HEK293T (cell line): ENCODE measurements around the gene RIMBP2.

ENCODE experiments used
- CTCF ChIA-PET: fragments of 350-600 bp; formaldehyde crosslinking; extraction: SDS; loops from one replicate; lab custom pipeline; 2021; ENCODE audit warnings: antibody characterized with exemption, inconsistent platforms; lab: Yijun Ruan, JAX
- POLR2A ChIA-PET: fragments of 350-600 bp; formaldehyde crosslinking; extraction: SDS; loops from one replicate; lab custom pipeline; 2020; ENCODE audit warnings: antibody characterized with exemption, inconsistent platforms; lab: Yijun Ruan, JAX
- DNase-seq: peaks from one replicate; pipeline ENCODE4 v3.0.0; 2012; ENCODE audit warnings: mixed read lengths; ENCODE audit errors: extremely low spot score
- ARNT ChIP-seq: fragments of 450-650 bp; IDR thresholded peaks from 2 replicates; pipeline ENCODE4 v1.6.1; 2017; ENCODE audit warnings: mild to moderate bottlenecking
- BHLHE40 ChIP-seq: fragments of 450-650 bp; IDR thresholded peaks from 2 replicates; pipeline ENCODE4 v1.6.1; 2016; ENCODE audit warnings: mild to moderate bottlenecking, moderate library complexity, borderline replicate concordance
- CTBP1 ChIP-seq: fragments of 450-650 bp; IDR thresholded peaks from 2 replicates; pipeline ENCODE4 v1.6.1; 2016; ENCODE audit warnings: borderline replicate concordance
- ELF4 ChIP-seq: fragments of 450-650 bp; IDR thresholded peaks from 2 replicates; pipeline ENCODE4 v1.6.1; 2017; ENCODE audit warnings: antibody characterized with exemption
- FOXA1 ChIP-seq: fragments of 450-650 bp; IDR thresholded peaks from 2 replicates; pipeline ENCODE4 v1.6.1; 2016; ENCODE audit warnings: mild to moderate bottlenecking
- FOXK2 ChIP-seq: fragments of 450-650 bp; IDR thresholded peaks from 2 replicates; pipeline ENCODE4 v1.6.1; 2016; ENCODE audit warnings: mild to moderate bottlenecking
- FOXM1 ChIP-seq: fragments of 450-650 bp; IDR thresholded peaks from 2 replicates; pipeline ENCODE4 v1.6.1; 2017; ENCODE audit warnings: mild to moderate bottlenecking, borderline replicate concordance
- HDGF ChIP-seq: fragments of 450-650 bp; IDR thresholded peaks from 2 replicates; pipeline ENCODE4 v1.6.1; 2017; ENCODE audit warnings: antibody characterized with exemption, borderline replicate concordance
- L3MBTL2 ChIP-seq: fragments of 450-650 bp; conservative IDR thresholded peaks from 2 replicates; pipeline ENCODE4 v1.6.1; 2016; ENCODE audit warnings: mild to moderate bottlenecking
- LEF1 ChIP-seq: fragments of 450-650 bp; IDR thresholded peaks from 2 replicates; pipeline ENCODE4 v1.6.1; 2017; ENCODE audit warnings: mild to moderate bottlenecking, borderline replicate concordance
- NFRKB ChIP-seq: fragments of 450-650 bp; IDR thresholded peaks from 2 replicates; pipeline ENCODE4 v1.6.1; 2016; ENCODE audit warnings: mild to moderate bottlenecking, moderate library complexity
- SP1 ChIP-seq: fragments of 450-650 bp; IDR thresholded peaks from 2 replicates; pipeline ENCODE4 v1.6.1; 2017
- SUZ12 ChIP-seq: fragments of 450-650 bp; IDR thresholded peaks from 2 replicates; pipeline ENCODE4 v1.6.1; 2016; ENCODE audit warnings: mild to moderate bottlenecking
- TARDBP ChIP-seq: fragments of 450-650 bp; IDR thresholded peaks from 2 replicates; pipeline ENCODE4 v1.6.1; 2016
- ZNF384 ChIP-seq: fragments of 450-650 bp; IDR thresholded peaks from 2 replicates; pipeline ENCODE4 v1.6.1; 2016
- TF ChIP-seq, protein P1 (sequence below): fragments of 450-650 bp; IDR thresholded peaks from 2 replicates; pipeline ENCODE4 v1.6.1; 2016

RIMBP2 gene

DNA sequence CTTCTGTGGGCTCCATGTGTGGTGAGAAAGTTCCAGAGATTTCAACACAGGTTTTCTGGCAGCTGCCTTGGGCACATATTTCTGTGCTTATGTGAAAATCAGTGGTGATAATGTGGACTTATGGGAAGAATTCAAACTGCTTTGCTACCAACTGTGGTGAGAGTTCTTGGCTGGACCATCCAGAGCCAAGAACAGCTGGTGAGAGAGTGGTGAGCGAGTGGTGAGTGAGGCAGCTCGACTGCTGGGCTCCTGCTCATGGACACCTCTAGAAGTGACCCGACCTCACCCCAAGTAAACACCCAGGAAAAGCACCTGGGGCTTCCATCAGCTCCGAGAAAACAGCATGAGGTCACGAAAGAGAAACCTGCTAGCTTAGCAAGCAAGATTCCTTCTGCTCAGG lies 272.0 kb downstream of the RIMBP2 start:
- ChIA-PET CTCF (interaction anchor here (0.5 kb wide), 1 partner anchor 339 kb away, joined by 3 read pairs; no protein-coding TSS in a partner anchor), POLR2A (no interaction called here)
- TF ChIP-seq BHLHE40 (no peak), LEF1 (no peak), ELF4 (no peak), HDGF (no peak), TARDBP (no peak), FOXK2 (no peak), FOXM1 (no peak), SP1 (no peak), NFRKB (no peak), CTBP1 (no peak), ZNF384 (no peak), ARNT (no peak), FOXA1 (no peak)
- TF ChIP-seq, protein P1, sequence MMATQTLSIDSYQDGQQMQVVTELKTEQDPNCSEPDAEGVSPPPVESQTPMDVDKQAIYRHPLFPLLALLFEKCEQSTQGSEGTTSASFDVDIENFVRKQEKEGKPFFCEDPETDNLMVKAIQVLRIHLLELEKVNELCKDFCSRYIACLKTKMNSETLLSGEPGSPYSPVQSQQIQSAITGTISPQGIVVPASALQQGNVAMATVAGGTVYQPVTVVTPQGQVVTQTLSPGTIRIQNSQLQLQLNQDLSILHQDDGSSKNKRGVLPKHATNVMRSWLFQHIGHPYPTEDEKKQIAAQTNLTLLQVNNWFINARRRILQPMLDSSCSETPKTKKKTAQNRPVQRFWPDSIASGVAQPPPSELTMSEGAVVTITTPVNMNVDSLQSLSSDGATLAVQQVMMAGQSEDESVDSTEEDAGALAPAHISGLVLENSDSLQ: no peak
- no peak for DNase-seq

DNA sequence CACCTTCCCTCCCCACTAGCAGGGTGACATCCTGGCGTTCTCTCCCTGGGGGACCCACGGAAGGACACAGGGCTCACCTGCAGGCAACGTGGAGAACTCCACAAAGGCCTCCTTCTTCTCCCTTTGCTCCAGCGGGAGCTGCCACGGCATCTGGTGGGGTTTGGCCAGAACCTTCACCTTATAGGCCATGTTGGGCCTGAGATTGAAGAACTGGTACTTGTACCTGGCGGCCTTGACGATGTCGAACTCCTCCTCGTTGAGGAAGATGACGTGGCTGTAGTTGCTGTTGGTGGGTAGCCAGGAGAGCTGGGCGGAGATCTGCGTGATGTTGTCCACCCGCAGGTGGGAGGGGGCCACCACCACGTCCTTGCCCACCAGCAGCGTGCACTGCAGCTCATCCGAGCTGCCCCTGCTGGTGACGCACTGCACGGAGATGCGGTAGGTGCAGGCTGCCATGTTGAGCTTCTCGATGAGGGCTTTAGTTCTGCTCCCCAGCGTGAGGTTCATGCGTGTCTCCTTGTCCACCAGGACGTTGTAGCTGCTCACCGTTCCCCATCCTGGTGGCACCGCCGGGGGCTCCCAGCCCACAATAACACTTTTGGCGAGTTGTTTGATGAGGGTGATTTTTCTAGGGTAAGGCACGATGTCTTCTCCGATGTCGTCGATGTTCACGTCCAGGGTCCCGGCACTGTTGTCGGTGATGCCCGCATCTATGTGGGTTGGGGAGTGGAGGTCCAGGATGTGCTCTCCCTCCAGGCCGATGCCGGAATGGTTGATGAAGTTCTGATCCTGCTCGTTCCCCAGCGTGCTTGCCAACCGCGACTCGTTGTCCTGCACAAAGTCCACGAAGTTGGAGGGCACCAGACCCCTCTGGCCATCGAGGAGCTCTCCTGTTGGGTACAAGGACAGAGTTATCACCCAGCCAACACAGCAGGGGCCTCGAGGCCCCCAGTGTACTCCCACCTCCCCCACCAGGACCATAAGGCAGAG lies 274.0 kb downstream of the RIMBP2 start:
- CTCF ChIA-PET: no interaction called here
- TF ChIP-seq FOXM1: no peak
- no peak for TF ChIP-seq L3MBTL2
- no peak for TF ChIP-seq ELF4
- TF ChIP-seq SUZ12: no peak
- no peak for TF ChIP-seq FOXK2
- TF ChIP-seq, protein P1: no peak

DNA sequence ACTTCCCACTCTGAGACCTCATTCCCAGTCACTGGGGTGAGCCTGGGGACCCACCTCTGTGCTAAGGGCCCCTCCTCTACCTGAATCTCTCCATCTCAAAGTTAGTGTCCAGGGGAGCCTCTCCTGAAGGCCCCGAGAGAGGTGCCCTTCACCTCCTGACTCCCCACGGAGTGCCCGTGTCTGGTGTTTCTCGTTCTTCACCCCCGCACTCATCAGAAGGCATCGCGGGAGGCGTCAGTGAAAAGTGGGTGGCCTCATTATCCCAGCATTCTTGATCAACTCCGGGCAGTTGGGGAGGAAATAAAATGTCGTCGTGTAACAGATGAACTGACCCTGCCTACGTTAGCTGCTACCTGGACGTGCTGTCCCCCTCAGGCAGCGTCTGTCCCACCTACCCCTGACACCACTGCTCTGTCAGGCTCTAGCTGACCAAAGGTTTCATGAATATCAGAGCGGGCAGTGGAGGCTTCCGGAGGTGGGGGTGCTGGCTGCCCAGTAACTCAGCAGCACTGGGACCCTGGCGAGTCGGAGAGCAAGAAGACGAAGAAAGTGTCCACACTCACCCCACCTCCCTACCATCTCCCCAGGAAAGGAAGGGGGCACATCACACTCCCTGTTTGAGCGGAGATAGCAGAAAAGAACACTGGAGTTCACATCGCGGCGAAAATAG lies 275.6 kb downstream of the RIMBP2 start:
- POLR2A ChIA-PET: no interaction called here
- no peak for DNase-seq
- CTCF ChIA-PET: no interaction called here
- no peak for TF ChIP-seq NFRKB
- no peak for TF ChIP-seq FOXK2
- TF ChIP-seq, protein P1: no peak
- no peak for TF ChIP-seq HDGF
- no peak for TF ChIP-seq CTBP1

More for the DNA sequence above, 274.0 kb downstream of the RIMBP2 start:
- no peak for DNase-seq
- POLR2A ChIA-PET: no interaction called here

DNA sequence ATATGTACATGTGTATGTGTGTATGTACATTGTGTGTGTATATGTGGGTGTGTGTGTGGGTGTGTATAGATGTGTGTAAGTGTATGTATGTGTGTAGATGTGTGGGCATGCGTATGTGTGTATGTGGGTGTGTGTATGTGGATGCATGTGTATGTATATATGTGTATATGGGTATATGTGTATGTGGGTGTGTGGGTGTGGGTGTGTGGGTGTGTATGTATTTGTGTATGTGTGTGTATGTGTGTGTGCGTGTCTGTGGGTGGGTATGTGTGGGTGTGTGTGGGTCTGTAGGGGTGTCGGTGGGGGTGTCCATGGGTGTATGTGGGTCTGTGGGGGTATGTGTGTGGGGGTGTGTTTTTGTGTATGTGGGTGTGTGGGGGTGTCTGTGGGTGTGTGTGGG lies 276.8 kb downstream of the RIMBP2 start:
- ChIA-PET CTCF (no interaction called here), POLR2A (no interaction called here)
- TF ChIP-seq SP1: no peak
- no peak for TF ChIP-seq ARNT
- TF ChIP-seq LEF1: no peak
- TF ChIP-seq, protein P1: no peak
- no peak for TF ChIP-seq ELF4
- no peak for TF ChIP-seq FOXK2
- TF ChIP-seq SUZ12: no peak
- no peak for TF ChIP-seq L3MBTL2
- TF ChIP-seq HDGF: no peak
- TF ChIP-seq ZNF384: no peak
- TF ChIP-seq TARDBP: no peak
- TF ChIP-seq CTBP1: no peak
- no peak for TF ChIP-seq NFRKB
- TF ChIP-seq BHLHE40: no peak
- no peak for TF ChIP-seq FOXM1
- TF ChIP-seq FOXA1: no peak
- no peak for DNase-seq

DNA sequence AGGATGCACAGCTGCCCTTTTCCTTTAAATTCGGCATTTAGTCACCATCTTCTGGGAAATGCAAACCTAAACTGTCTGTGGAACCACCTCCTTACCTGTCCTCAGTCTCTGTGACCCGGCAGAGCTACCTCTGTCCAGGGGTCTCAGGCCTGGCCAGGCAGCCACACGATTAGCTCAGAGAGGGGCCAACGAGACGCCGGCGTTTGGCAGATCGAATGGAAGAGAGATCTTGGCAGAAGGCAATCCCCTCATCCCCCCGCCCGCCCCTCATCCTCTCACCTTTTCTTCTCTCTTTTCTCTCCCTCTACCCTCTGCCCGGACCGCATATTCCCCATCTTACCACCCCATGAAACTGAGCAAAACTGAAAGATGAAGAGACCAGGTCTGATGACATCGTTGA lies 277.4 kb downstream of the RIMBP2 start:
- no peak for DNase-seq
- TF ChIP-seq TARDBP (no peak), SUZ12 (no peak), ARNT (no peak), LEF1 (no peak), CTBP1 (no peak), FOXA1 (no peak), NFRKB (no peak), ELF4 (no peak)
- ChIA-PET CTCF (no interaction called here), POLR2A (no interaction called here)

DNA sequence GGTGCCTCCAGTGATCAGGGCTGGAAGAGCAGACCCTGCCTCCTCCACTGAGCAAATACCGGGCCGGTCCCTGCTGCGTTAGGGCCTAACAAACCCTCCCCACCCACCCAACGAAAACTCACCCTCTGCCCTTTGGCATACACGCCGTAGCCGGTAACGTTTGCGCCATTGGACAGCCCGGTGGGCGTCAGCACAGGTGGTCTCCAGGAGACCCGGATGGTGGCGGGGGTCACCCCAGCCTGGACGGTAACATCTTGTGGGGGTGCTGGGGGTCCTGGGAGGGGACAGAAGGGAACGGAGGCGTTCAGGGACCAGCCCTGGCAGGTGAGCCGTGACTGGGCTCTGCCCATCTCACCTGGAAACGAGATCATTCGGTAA lies 277.9 kb downstream of the RIMBP2 start:
- ChIA-PET POLR2A (no interaction called here), CTCF (no interaction called here)
- TF ChIP-seq SP1 (no peak), ZNF384 (no peak), SUZ12 (no peak), FOXM1 (no peak), FOXK2 (no peak), HDGF (no peak), LEF1 (no peak), FOXA1 (no peak), ARNT (no peak), ELF4 (no peak), L3MBTL2 (no peak), TARDBP (no peak), BHLHE40 (no peak), CTBP1 (no peak), NFRKB (no peak)
- TF ChIP-seq, protein P1: no peak
- no peak for DNase-seq
